Superior temporal gyrus (tissue), 1 donor: ENCODE results near the gene NUAK1.

ENCODE experiments used
- DNase-seq: peaks from one replicate; pipeline ENCODE4 v3.0.0-alpha.2; 2016; ENCODE audit errors: extremely low spot score

Gene NUAK1

GRCh38 chr12:106130474-106131113, 8.2 kb downstream of the NUAK1 start:
- DNase-seq: no peak

GRCh38 chr12:106128585-106129328, 10.0 kb downstream of the NUAK1 start:
- no peak for DNase-seq

- no peak for DNase-seq
Observed at GRCh38 chr12:106127338-106128126, 11.2 kb downstream of the NUAK1 start.

- DNase-seq: no peak
Observed at GRCh38 chr12:106126441-106127337, 12.1 kb downstream of the NUAK1 start.

- DNase-seq: no peak
Observed at GRCh38 chr12:106125351-106126095, 13.2 kb downstream of the NUAK1 start.

GRCh38 chr12:106123551-106124081, 15.1 kb downstream of the NUAK1 start:
- DNase-seq: no peak

- no peak for DNase-seq
Observed at GRCh38 chr12:106123110-106123509, 15.6 kb downstream of the NUAK1 start.

GRCh38 chr12:106122004-106122403, 16.8 kb downstream of the NUAK1 start:
- no peak for DNase-seq

GRCh38 chr12:106120519-106121105, 18.1 kb downstream of the NUAK1 start:
- no peak for DNase-seq

GRCh38 chr12:106119301-106119700, 19.5 kb downstream of the NUAK1 start:
- no peak for DNase-seq

- no peak for DNase-seq
Observed at GRCh38 chr12:106118381-106119130, 20.2 kb downstream of the NUAK1 start.

- no peak for DNase-seq
Observed at GRCh38 chr12:106115440-106115839, 23.3 kb downstream of the NUAK1 start.

GRCh38 chr12:106114447-106115068, 24.2 kb downstream of the NUAK1 start:
- DNase-seq: no peak

- DNase-seq: no peak
Observed at GRCh38 chr12:106113824-106114446, 24.8 kb downstream of the NUAK1 start.

- DNase-seq: no peak
Observed at GRCh38 chr12:106113446-106113823, 25.3 kb downstream of the NUAK1 start.

GRCh38 chr12:106113042-106113441, 25.7 kb downstream of the NUAK1 start:
- DNase-seq: no peak

GRCh38 chr12:106112145-106112821, 26.5 kb downstream of the NUAK1 start:
- no peak for DNase-seq
